K562 (cell line): ENCODE results near the gene HDAC10. TPM values are rescaled to one million over a fixed set of nuclear protein-coding genes. Genes with fewer than 3 reads are reported as not detected.

Experiments
- E2F3 ChIP-seq: fragments of 250-450 bp; sonication (Bioruptor Pico); IDR thresholded peaks from 2 replicates; pipeline ENCODE4 v1.4.0; 2020; ENCODE audit warnings: mild to moderate bottlenecking
- HNRNPUL1 ChIP-seq: fragments of 200-400 bp; formaldehyde crosslinking; IDR thresholded peaks from 2 replicates; pipeline ENCODE4 v1.6.1; 2017; ENCODE audit warnings: low read length
- KLF10 ChIP-seq: fragments of 250-450 bp; sonication (Bioruptor Pico); IDR thresholded peaks from 2 replicates; pipeline ENCODE4 v1.6.1; 2021; ENCODE audit warnings: matching md5 sums
- LEF1 ChIP-seq: fragments of 450-650 bp; IDR thresholded peaks from 2 replicates; pipeline ENCODE4 v1.6.1; 2016; ENCODE audit warnings: mild to moderate bottlenecking
- MED1 ChIP-seq: sonication (generic); formaldehyde crosslinking; IDR thresholded peaks from 2 replicates; pipeline ENCODE4 v1.8.1; 2023; ENCODE audit warnings: missing genetic modification reagents, borderline replicate concordance
- MGA ChIP-seq: fragments of 450-650 bp; IDR thresholded peaks from 2 replicates; pipeline ENCODE4 v1.6.1; 2016; ENCODE audit warnings: mild to moderate bottlenecking, moderate library complexity
- RBM15 ChIP-seq: fragments of 200-400 bp; formaldehyde crosslinking; IDR thresholded peaks from 2 replicates; pipeline ENCODE4 v1.6.1; 2018; ENCODE audit warnings: mild to moderate bottlenecking, low read length, moderate library complexity; ENCODE audit not compliant: insufficient read depth
- RBM22 ChIP-seq: fragments of 200-400 bp; formaldehyde crosslinking; IDR thresholded peaks from 2 replicates; pipeline ENCODE4 v1.6.1; 2018; ENCODE audit warnings: low read length, low read depth; ENCODE audit not compliant: poor library complexity, severe bottlenecking
- ZNF408 ChIP-seq: fragments of 250-450 bp; sonication (Bioruptor Pico); IDR thresholded peaks from 2 replicates; pipeline ENCODE4 v1.4.0; 2020; ENCODE audit warnings: low read depth, mild to moderate bottlenecking, moderate library complexity
- ZNF436 ChIP-seq: fragments of 250-450, 450-650 bp; sonication (Bioruptor Pico); formaldehyde crosslinking; IDR thresholded peaks from 2 replicates; pipeline ENCODE4 v1.7.0; 2020; ENCODE audit warnings: mild to moderate bottlenecking
- polyA plus RNA-seq, 8 experiments: library from polyadenylated mRNA; depleted of rRNA in 4 of 8; stranded (reverse) in 5 of 8; unstranded in 3 of 8; fragments of >200 nt; fragmentation: Nextera tagmentation in 2 of 8; fragmentation: Illumina TruSeq in 1 of 8; extraction: Ambion mirVana in 2 of 8; extraction: Trizol in 1 of 8; gene quantifications; 2 replicates each; pipeline versions ENCODE4 v1.2.1 to v1.2.3, GENCODE V29; 2011 to 2014; ENCODE audit warnings: inconsistent platforms in 1 of 8, missing spikeins in 1 of 8
- total RNA-seq, 7 experiments: library from RNA; depleted of rRNA in 6 of 7; stranded (reverse); fragments of >200 nt in 6 of 7; fragmentation: Illumina TruSeq in 2 of 7; extraction: Trizol in 2 of 7; gene quantifications; 2 replicates each; pipeline versions ENCODE4 v1.2.1 to v1.2.3, GENCODE V29; 2011 to 2021; ENCODE audit warnings: low replicate concordance in 1 of 7
- TF ChIP-seq, protein P1 (sequence below): fragments of 450-650 bp; IDR thresholded peaks from 2 replicates; pipeline ENCODE4 v1.6.1; 2017; ENCODE audit warnings: antibody characterized with exemption, mild to moderate bottlenecking

Gene HDAC10
- total and polyA plus RNA-seq, 9 of the 15 experiments (the other 6 are each of a cell fraction or from before 2014, with no cell fraction given): 0.10 to 44.2 (median 6.5) TPM

GRCh38 chr22:50218996-50219727 is 31.9 kb downstream of the HDAC10 start (continued):
- TF ChIP-seq, protein P1, sequence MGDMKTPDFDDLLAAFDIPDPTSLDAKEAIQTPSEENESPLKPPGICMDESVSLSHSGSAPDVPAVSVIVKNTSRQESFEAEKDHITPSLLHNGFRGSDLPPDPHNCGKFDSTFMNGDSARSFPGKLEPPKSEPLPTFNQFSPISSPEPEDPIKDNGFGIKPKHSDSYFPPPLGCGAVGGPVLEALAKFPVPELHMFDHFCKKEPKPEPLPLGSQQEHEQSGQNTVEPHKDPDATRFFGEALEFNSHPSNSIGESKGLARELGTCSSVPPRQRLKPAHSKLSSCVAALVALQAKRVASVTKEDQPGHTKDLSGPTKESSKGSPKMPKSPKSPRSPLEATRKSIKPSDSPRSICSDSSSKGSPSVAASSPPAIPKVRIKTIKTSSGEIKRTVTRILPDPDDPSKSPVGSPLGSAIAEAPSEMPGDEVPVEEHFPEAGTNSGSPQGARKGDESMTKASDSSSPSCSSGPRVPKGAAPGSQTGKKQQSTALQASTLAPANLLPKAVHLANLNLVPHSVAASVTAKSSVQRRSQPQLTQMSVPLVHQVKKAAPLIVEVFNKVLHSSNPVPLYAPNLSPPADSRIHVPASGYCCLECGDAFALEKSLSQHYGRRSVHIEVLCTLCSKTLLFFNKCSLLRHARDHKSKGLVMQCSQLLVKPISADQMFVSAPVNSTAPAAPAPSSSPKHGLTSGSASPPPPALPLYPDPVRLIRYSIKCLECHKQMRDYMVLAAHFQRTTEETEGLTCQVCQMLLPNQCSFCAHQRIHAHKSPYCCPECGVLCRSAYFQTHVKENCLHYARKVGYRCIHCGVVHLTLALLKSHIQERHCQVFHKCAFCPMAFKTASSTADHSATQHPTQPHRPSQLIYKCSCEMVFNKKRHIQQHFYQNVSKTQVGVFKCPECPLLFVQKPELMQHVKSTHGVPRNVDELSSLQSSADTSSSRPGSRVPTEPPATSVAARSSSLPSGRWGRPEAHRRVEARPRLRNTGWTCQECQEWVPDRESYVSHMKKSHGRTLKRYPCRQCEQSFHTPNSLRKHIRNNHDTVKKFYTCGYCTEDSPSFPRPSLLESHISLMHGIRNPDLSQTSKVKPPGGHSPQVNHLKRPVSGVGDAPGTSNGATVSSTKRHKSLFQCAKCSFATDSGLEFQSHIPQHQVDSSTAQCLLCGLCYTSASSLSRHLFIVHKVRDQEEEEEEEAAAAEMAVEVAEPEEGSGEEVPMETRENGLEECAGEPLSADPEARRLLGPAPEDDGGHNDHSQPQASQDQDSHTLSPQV: no peak
- TF ChIP-seq MGA (peak; percentile 76), LEF1 (no peak), E2F3 (CRISPR knock-in tag) (no peak), RBM22 (peak; percentile 30), KLF10 (no peak), ZNF408 (CRISPR knock-in tag) (no peak), RBM15 (no peak), MED1 (CRISPR knock-in tag) (no peak), ZNF436 (CRISPR knock-in tag) (no peak), HNRNPUL1 (no peak)
